HG03060 (cell line): ENCODE results near the gene ETNK1.

Experiments
- ATAC-seq: cut with Tn5 transposase; IDR thresholded peaks from one replicate; pipeline ENCODE4 v1.9.1; 2021; ENCODE audit warnings: low read depth, moderate number of reproducible peaks; ENCODE audit not compliant: unreplicated experiment

The ETNK1 gene

GRCh38 chr12:22731236-22731635, 106.3 kb downstream of the ETNK1 start:
- ATAC-seq: no peak

GRCh38 chr12:22733756-22734155, 108.8 kb downstream of the ETNK1 start:
- no peak for ATAC-seq

- no peak for ATAC-seq
Measured at GRCh38 chr12:22738945-22739344, 114.0 kb downstream of the ETNK1 start.
